ENCODE data around the gene TCERG1L.
"Not testable (repeated sequence)": the region's sequence is repeated elsewhere in the genome, so short reads cannot be mapped to it uniquely, and the experiment has no call there.

Gene TCERG1L

GRCh38 chr10:131080571-131080970, 230.9 kb downstream of the TCERG1L start:
- TF ChIP-seq, protein P1, sequence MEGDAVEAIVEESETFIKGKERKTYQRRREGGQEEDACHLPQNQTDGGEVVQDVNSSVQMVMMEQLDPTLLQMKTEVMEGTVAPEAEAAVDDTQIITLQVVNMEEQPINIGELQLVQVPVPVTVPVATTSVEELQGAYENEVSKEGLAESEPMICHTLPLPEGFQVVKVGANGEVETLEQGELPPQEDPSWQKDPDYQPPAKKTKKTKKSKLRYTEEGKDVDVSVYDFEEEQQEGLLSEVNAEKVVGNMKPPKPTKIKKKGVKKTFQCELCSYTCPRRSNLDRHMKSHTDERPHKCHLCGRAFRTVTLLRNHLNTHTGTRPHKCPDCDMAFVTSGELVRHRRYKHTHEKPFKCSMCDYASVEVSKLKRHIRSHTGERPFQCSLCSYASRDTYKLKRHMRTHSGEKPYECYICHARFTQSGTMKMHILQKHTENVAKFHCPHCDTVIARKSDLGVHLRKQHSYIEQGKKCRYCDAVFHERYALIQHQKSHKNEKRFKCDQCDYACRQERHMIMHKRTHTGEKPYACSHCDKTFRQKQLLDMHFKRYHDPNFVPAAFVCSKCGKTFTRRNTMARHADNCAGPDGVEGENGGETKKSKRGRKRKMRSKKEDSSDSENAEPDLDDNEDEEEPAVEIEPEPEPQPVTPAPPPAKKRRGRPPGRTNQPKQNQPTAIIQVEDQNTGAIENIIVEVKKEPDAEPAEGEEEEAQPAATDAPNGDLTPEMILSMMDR (IDR thresholded peaks at IDR 0.05; ENCODE audit: low read depth, low read length): no peak
- H3K4me3 ChIP-seq (replicated peaks in 1 of 2; ENCODE audit: low read depth in 2 of 2, low read length in 2 of 2): no peak overlapping the region
- DNase-seq (ENCODE audit: low read depth in 2 of 2): no peak

DNA sequence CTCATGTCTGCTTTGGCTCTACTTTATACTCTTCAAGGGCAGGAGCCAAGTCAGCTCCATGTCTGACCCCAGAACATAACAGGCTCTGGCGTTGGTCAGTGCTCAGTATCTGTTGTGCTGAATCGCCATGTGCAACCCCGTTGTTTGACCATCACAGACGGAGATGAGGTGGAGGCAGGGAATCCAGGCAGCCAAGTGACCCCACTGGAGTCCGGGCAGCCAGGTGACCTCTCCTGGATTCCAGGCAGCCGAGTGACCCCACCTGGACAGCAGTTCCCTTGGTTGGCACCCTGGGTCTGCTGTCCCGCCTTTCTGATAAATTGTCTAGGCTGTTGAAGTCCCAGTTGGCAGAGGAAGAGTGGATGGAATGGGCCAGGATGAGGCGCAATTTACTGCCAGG, 232.2 kb downstream of the TCERG1L start:
- TF ChIP-seq, protein P1 (IDR thresholded peaks at IDR 0.05; ENCODE audit: low read depth, low read length): no peak
- H3K4me3 ChIP-seq (replicated peaks in 1 of 2; ENCODE audit: low read depth in 2 of 2, low read length in 2 of 2): no peak overlapping the region
- no peak for DNase-seq (ENCODE audit: low read depth in 2 of 2)

GRCh38 chr10:131078882-131079280, 232.6 kb downstream of the TCERG1L start:
- DNase-seq (ENCODE audit: low read depth in 2 of 2); H3K4me3 ChIP-seq (replicated peaks in 1 of 2; ENCODE audit: low read depth in 2 of 2, low read length in 2 of 2): not testable (repeated sequence)

- H3K4me3 ChIP-seq (replicated peaks in 1 of 2; ENCODE audit: low read depth in 2 of 2, low read length in 2 of 2): no peak overlapping the region
- no peak for DNase-seq (ENCODE audit: low read depth in 2 of 2)
- TF ChIP-seq, protein P1 (IDR thresholded peaks at IDR 0.05; ENCODE audit: low read depth, low read length): no peak
Observed at GRCh38 chr10:131078131-131078881, 233.2 kb downstream of the TCERG1L start.

DNA sequence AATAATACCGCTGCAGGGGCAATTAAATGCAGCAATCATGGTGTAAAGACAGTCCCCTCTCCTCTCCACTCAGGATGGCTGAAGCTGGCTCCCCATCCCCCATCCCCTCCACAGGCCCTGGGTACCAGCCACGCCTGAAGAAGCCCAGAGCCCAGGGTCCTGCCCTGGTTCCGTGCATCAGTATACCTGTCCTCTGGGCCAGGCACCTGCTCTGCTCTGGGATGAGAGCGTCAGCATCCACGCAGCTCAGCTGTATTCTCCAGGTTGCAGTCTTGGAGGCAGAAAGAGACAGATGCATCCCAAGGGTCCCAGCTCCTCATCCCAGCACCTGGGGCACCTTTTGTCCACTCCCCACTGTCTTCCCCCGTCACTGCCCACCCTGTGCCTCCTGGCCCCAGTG, 233.8 kb downstream of the TCERG1L start:
- no peak overlapping the region for H3K4me3 ChIP-seq (replicated peaks in 1 of 2; ENCODE audit: low read depth in 2 of 2, low read length in 2 of 2)
- TF ChIP-seq, protein P1 (IDR thresholded peaks at IDR 0.05; ENCODE audit: low read depth, low read length): no peak
- DNase-seq (ENCODE audit: low read depth in 2 of 2): no peak

DNA sequence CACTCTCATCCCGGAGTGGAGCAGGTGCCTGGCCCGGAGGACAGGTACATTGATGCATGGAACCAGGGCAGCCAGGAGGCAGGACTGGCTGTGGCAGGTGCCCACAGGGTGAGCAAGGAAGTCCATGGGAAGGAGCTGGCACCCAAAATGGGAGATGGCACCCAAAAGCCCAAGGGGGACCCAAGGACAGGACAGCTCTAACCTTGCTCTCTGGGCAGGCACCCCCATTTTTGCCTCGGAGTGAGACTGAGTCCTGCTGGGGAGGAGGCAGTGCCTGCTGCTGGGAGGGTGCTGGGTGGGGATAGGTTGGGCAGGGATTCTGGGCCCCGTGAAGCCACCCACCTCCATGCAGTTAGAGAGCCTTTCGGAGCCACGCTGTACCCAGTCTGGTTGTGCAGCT, 234.5 kb downstream of the TCERG1L start:
- TF ChIP-seq, protein P1 (IDR thresholded peaks at IDR 0.05; ENCODE audit: low read depth, low read length): no peak
- no peak for DNase-seq (ENCODE audit: low read depth in 2 of 2)
- no peak overlapping the region for H3K4me3 ChIP-seq (replicated peaks in 1 of 2; ENCODE audit: low read depth in 2 of 2, low read length in 2 of 2)

DNA sequence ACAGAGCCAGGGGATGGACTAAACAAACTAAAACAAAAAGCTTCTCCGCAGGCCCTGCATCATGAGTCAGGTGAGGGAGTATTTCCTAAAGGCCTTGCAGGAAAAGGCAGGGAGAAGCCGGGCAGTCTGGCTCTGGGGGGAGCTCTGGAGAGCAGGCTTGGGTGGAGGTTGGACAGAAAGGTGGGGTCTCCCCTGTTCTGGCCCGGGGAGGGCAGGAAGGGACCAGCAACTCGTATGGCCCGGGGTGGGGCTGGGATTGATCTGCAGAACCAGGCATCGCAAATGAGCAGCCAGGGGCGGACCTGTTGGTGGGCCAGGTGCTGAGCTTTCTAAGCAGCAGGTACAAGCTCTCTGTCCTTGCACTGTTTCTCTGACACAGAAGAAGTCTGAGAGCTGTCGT, 235.2 kb downstream of the TCERG1L start:
- no peak for DNase-seq (ENCODE audit: low read depth in 2 of 2)
- H3K4me3 ChIP-seq (replicated peaks in 1 of 2; ENCODE audit: low read depth in 2 of 2, low read length in 2 of 2): no peak overlapping the region
- TF ChIP-seq, protein P1 (IDR thresholded peaks at IDR 0.05; ENCODE audit: low read depth, low read length): no peak
